HG03175 (cell line): ENCODE measurements around the gene CLCNKA.
"Not testable (repeated sequence)": the region's sequence is repeated elsewhere in the genome, so short reads cannot be mapped to it uniquely, and the experiment has no call there.

Source experiments
- ATAC-seq: cut with Tn5 transposase; IDR thresholded peaks from one replicate; pipeline ENCODE4 v1.9.1; 2021; ENCODE audit warnings: mild to moderate bottlenecking, moderate library complexity; ENCODE audit not compliant: unreplicated experiment

Gene CLCNKA

DNA sequence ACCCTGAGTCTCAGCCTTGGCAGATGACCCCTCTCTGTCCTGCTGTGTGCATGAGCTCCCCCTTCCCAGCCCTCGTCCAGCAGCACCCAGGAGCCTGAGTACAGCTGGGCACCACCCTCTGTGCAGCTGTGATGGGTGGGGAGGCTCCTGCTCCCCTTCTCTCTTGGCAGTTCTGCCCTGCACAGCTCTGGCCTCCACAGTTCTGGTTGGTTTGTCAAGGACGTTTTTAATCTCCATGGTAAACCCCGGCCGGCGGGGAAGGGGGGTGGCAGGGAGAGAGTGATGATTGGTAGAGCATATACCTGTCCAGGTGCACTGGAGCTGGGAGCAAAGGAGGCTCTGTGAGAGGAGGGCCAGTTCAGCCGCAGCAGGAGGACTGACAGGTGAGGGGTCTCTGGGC is at the start of gene CLCNKA:
TSS of gene CLCNKA (plus strand) at position 356 of the 400 bp plus-strand sequence. CDS start 584 bp downstream, outside the sequence.
- no peak for ATAC-seq

DNA sequence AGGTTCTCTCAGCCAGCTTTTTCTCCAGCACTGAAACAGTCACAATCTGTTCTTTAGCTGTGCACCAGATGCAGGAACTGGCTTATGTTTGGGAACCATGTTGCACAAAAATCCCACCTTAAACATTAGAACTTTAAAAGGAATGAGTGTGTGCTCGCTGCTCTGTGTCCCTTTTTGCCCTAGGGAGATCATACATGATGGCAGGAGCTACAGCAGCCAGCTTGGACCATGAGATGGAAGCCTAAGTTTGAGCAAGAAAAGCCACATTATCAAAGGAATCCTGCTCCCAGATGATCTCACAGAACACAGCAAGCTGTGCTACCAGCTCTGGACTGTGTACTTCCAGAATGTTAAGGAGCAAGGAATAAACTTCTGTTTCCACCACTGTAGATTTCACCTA is 49.4 kb upstream of the CLCNKA start:
- no peak for ATAC-seq

DNA sequence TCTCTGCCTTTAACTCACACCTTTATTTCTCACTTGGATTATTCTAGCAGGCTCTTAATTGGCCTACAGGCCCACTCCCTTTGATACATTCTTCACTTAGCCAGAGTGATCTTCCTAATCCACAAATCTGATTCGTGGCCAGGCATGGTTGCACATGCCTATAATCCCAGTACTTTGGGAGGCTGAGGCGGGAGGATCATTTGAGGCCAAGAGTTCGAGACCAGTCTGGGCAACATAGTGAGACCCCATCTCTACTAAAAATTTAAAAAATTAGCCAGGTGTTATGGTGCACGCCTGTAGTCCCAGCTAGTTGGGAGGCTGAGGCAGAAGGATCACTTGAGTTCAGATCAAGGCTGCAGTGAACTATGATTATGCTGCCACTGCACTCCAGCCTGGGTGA is 48.1 kb upstream of the CLCNKA start:
- no peak for ATAC-seq

GRCh38 chr1:15974855-15975254 is 47.0 kb upstream of the CLCNKA start:
- no peak for ATAC-seq

DNA sequence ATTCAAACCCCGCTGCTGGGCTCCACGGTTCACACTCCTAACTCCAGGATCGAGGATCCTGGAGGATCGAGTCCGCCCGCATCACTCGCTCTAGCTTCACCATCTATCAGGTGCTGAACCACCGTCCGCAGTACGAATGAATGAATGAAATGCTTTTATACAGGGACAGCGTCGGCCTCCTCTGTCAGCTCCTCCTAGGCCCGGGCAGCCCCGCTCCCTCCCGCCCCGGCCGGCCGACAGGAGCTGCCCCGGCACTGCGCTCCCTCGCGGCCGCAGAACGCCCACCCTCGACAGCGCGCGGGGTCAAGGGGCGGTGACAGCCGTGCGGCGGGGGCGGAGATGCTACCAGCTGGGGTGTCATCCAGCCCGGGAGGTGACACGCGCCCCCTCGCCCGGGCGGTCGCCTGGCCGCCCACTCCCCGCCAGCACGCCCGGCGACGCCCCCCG is 46.5 kb upstream of the CLCNKA start:
- peak; percentile 65 for ATAC-seq

DNA sequence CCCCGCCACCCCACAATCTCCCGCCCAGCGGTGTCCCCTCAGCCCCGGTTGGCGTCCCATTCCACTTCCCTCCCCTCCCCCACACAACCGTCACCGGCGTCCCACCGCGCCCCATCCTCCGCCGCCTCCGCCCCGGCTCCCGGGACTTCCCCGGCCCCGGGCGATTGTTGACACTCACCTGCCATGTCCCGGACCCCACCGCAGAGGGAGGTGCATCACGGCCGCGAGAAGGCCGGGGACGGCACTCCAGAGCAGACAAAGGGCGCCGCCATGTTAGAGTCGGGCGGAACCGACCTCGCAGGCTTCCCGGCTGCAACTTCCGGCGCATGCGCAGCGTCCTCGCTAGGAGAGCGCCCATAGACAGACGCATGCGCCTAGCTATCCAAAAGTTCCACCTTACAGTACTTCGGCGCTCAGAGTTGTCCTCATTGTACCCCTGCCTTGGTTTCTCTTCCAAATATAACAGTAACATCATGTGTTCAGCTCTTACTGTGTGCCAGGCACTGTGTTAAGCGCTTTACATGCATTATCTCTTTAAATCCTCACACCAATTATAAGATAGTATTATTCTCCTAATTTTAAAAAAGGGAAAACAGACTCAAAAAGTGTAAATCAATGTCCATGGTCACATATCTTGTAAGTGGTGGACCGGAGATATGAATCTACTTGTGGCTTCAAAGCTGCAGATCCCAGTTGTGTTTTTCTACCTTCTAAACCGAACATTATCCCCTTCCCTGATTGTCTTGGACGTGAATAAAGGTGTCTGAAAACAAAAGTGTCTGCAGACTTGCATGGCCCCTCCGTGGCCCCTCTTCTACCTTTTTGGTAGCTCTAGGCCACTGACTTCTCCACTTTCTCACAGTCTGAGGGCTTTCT is 45.8 kb upstream of the CLCNKA start, which contains the start of gene ZBTB17:
TSS of gene ZBTB17 (minus strand) at position 297 of the 876 bp plus-strand sequence. CDS start 27,606 bp downstream, outside the sequence.
- peak; percentile 77 for ATAC-seq

- ATAC-seq, result not testable (repeated sequence)
Observed at GRCh38 chr1:15977947-15978346, 43.9 kb upstream of the CLCNKA start.

- no peak for ATAC-seq
Observed at GRCh38 chr1:15981679-15982078, 40.2 kb upstream of the CLCNKA start.

GRCh38 chr1:15983275-15983674 is 38.6 kb upstream of the CLCNKA start:
- ATAC-seq, result no peak

DNA sequence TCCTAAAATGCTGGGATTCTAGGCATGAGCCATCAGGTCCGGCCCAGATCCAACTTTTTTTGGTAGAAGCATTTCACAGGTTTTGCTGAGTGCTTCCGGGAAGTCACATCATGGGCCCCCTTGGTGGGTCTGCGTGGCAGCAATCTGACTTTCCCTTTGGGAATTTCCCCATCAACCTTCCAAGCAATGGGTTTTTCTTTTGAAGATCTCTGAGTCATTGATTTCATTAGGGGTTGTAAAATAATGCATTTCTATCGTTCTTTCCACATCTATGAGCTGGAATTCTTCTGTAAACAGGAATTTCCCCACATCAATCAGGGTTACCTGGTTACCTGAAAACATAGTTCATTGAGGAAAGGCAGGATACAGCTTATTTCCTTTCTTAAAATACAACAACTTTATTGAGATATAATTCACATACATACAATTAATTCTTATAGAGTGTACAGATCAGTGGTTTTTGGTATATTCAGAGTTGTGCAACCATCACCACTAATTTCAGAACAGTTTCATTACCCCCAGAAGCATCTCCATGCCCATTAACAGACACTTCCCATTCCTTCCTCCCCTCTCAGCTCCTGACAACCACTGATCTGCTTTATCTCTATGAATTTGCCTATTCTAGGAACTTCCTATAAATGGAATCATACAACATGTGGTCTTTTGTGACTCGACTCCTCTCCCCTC is 36.1 kb upstream of the CLCNKA start:
- no peak for ATAC-seq

- ATAC-seq, result no peak
Observed at GRCh38 chr1:15988856-15989736, 32.7 kb upstream of the CLCNKA start.

GRCh38 chr1:15989776-15990175 is 32.1 kb upstream of the CLCNKA start:
- no peak for ATAC-seq

DNA sequence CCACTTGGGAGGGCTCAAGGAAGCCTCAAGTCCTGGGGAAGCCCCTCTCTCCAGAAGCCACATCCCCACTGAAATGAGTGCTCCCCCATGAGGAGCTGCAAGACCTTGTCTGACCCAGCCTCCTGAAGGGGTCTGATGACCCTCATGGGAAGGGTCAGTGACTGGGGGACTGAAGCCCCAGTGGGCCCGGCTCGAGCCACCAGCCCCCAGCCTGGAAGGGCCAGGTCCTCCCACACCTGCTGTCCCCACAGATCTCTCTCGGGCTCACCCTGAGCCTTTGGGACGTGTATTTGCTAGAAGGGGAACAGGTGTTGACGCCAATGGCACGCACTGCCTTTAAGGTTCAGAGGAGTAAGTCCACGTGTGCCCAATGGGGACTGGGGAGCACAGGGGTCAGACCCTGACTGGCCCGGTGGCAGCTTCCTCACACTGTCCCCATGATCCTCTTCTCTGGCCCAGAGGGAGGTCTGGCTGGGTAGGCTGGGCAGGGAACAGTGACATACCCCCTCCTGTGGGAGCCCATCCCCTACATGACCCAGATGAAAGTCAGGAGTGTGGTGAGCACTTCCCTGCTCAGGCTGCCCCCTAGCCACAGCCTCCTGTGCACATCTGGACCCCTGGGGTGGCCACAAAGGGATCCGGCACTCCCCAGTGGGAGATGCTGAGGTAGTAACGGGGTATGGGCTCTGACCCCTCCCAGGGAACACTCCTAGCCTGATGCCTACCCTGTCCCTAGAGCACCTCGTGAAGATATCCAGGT is 30.2 kb upstream of the CLCNKA start:
- no peak for ATAC-seq

DNA sequence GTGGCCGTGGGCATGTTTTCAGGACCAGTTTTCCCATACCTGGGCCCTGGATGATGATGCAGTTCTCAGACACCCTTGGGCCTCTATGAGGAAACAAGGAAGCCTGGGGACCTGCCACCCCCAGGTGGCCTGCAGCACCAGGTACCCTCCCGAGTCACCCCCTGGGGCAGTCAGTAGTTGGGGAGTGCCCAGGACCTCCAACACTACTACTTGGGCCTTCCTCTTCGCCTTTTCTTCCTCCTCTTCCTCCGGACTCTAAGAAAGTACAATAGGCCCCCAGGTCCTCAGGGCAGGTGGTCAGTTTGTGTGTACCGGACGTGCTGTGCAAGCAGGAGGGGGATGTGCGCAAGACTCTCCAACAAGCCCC is 29.7 kb upstream of the CLCNKA start:
- no peak for ATAC-seq

- ATAC-seq, result no peak
Observed at GRCh38 chr1:15992582-15993500, 29.0 kb upstream of the CLCNKA start.

GRCh38 chr1:15993666-15994065 is 28.2 kb upstream of the CLCNKA start:
- ATAC-seq, result no peak

- no peak for ATAC-seq
Observed at GRCh38 chr1:15994081-15994480, 27.8 kb upstream of the CLCNKA start.

- ATAC-seq, result no peak
Observed at GRCh38 chr1:15994590-15995351, 27.1 kb upstream of the CLCNKA start.
